ENCODE data around the gene TJP3.

The TJP3 gene

DNA sequence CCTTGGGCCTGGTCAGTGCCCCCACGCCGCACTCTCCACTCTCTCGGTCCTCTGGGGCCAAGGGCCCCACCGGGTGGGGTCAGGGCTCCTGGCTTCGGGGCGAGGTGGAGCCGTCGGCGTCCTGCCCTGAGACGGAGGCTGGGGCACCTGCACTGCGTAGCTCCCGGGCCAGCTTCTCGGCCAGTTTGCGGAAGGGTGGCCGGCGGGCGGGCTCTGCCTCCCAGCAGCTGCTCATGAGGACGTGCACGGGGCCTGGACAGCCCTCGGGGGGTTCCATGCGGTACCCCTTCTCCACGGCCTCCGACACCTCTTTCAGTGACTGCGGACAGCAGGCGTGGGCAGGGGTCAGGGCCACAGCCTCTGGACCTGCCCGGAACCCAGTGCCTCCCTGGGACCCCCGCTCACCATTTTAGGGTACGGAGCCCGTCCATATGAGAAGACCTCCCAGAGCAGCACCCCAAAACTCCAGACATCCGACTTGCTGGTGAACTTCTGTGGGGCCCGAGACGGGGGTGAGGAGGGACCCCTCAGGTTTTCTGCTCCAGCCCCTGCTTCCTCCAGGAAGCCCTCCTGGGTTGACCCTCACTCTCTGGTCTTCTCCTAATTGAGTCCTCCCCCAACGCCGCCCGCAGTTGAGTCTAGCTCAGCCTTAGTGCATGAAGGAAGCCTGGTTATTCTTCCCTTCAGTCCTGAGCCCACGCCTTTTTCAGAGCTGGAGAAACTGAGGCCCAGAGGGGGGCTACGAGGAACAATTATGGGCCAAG, 70.1 kb downstream of the TJP3 start:
- TF ChIP-seq, protein P1, sequence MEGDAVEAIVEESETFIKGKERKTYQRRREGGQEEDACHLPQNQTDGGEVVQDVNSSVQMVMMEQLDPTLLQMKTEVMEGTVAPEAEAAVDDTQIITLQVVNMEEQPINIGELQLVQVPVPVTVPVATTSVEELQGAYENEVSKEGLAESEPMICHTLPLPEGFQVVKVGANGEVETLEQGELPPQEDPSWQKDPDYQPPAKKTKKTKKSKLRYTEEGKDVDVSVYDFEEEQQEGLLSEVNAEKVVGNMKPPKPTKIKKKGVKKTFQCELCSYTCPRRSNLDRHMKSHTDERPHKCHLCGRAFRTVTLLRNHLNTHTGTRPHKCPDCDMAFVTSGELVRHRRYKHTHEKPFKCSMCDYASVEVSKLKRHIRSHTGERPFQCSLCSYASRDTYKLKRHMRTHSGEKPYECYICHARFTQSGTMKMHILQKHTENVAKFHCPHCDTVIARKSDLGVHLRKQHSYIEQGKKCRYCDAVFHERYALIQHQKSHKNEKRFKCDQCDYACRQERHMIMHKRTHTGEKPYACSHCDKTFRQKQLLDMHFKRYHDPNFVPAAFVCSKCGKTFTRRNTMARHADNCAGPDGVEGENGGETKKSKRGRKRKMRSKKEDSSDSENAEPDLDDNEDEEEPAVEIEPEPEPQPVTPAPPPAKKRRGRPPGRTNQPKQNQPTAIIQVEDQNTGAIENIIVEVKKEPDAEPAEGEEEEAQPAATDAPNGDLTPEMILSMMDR (IDR thresholded peaks at IDR 0.05; ENCODE audit: control extremely low read depth, extremely low read depth, low read depth, missing control alignments), result no peak
- CTCF ChIA-PET, result no interaction called here
- POLR2A ChIA-PET, result no interaction called here
- no peak for DNase-seq (ENCODE audit: extremely low spot score)

DNA sequence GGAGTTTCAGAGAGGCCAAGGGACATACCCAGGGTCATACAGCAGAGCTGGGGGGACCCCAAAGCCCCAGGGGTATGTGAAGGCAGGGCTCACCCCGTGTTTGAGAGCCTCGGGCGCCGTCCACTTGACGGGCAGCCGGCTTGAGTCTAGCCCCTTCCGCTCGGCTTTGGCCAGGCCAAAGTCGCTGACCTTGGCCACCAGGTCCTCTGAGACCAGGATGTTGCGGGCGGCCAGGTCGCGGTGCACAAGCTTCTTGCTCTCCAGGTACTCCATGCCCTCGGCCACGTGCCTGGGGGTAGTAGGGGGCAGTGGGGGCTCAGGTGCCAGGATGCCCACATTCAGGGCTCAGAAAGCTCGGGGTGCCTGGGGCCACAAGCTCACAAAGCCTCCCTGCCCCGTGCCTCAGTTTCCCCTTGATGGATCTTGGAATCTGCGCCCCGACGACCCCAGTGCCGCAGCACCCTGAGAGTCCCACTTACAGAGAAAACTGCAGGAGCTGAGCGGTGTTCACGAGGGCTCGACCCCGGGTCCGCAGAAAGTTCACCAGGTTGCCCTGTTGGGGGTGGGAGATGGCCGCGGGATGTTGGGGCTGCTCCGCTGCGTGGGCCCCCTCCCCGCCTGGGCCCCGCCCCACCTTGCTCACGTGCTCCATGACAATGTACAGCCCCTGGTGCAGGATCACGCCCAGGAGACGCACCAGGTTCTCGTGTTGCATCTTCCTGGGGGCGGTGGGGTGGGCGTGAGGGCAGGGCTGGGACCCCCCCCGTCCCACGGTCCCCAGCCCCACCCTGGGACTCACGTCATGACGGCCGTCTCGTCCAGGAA, 70.9 kb downstream of the TJP3 start:
- TF ChIP-seq, protein P1 (IDR thresholded peaks at IDR 0.05; ENCODE audit: control extremely low read depth, extremely low read depth, low read depth, missing control alignments), result no peak
- no peak for DNase-seq (ENCODE audit: extremely low spot score)
- ChIA-PET CTCF (interaction anchor here (0.9 to 1.0 kb wide), 2 partner anchors 10 to 42 kb away, joined by 3 read pairs; no protein-coding TSS in a partner anchor), POLR2A (interaction anchor here (0.6 kb wide), 1 partner anchor 669 kb away, joined by 3 read pairs; no protein-coding TSS in a partner anchor)

DNA sequence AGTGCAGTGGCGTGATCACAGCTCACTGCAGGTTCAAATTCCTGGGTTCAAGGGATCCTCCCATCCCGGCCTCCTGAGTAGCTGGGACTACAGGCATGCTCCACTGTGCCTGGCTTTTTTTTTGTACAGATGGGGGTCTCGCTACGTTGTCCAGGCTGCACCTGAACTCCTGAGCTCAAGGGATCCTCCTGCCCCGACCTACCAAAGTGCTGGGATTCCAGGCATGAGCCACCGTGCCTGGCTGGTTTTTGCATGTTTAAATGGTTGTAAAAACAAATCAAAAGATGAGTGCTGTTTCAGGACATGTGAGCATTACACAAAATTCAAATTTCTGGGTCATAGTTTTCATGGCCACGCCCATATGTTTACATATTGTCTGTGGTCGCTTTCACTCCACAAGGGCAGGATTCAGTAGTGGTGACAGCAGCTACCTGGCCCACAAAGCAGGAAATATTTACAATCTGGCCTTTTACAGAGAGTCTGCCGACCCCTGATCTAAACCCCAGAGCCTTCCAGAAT, 72.7 kb downstream of the TJP3 start:
- DNase-seq (ENCODE audit: extremely low spot score), result no peak
- ChIA-PET CTCF (interaction anchor here (1.2 kb wide), 1 partner anchor 41 kb away, joined by 3 read pairs; no protein-coding TSS in a partner anchor), POLR2A (no interaction called here)
- TF ChIP-seq, protein P1 (IDR thresholded peaks at IDR 0.05; ENCODE audit: control extremely low read depth, extremely low read depth, low read depth, missing control alignments), result no peak

DNA sequence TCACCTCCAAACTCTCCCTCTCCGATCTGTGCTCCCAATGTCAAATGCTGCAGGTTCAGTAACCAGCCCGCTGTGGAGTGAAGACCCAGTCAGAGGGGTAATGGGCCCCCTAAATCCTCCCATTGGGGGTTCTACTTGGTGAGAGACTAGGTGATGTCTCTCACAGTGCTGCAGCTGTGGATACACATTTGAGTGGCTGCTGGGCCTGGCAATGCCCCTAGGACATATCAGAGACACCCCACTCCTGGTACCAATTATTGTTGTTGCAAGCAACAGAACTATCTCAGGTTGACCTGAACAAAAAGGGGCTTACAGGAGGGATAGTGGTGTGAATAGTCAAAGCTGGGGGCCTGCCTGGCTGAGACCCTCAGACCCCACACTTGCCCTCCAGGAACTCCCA, 73.4 kb downstream of the TJP3 start:
- CTCF ChIA-PET, result interaction anchor here (1.2 kb wide), 1 partner anchor 40 kb away, joined by 3 read pairs; no protein-coding TSS in a partner anchor
- POLR2A ChIA-PET, result no interaction called here
- TF ChIP-seq, protein P1 (IDR thresholded peaks at IDR 0.05; ENCODE audit: control extremely low read depth, extremely low read depth, low read depth, missing control alignments), result no peak

DNA sequence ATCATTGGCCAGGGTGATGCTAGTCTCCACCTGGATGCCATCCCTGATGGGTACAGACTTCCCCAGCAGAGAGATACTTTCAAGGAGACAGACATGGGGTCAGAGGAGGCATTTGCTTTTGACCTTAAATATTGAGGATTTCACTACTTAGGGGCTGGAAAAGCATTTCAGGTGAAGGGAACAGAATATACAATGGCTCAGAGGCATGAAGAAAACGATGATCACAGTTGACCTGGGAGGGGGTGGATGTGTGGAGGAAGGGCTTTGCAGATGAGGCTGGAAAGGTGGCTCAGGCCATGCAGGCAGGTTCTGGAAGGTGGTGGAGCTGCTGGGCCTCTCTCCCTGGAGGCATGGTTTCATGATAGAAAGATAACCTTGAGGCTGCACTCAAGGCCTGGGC, 74.1 kb downstream of the TJP3 start:
- POLR2A ChIA-PET, result no interaction called here
- CTCF ChIA-PET, result interaction anchor here (1.2 kb wide), 1 partner anchor 39 kb away, joined by 3 read pairs; no protein-coding TSS in a partner anchor
- TF ChIP-seq, protein P1 (IDR thresholded peaks at IDR 0.05; ENCODE audit: control extremely low read depth, extremely low read depth, low read depth, missing control alignments), result no peak
- DNase-seq (ENCODE audit: extremely low spot score), result no peak

More for the DNA sequence above, 73.4 kb downstream of the TJP3 start:
- DNase-seq (ENCODE audit: extremely low spot score), result no peak

DNA sequence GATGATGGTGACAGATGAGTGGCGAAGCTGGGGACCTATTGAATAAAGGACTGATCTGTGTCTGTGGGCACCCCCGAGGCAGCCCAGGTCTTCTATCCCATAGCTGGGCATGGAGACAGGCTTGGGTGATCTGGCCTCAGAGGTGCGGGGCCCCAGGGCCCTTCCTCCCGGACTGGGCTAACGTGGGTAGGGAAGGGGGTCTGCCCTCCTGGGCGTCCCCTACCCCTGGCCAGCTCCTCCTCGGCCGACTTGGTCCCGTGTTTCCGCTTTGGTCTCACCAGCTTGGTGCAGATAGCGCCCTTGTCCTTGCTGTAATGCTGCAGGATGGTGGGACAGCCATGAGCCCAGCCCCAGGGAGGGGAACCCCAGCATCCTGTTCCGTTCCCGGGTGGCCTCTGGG, 74.7 kb downstream of the TJP3 start:
- ChIA-PET CTCF (interaction anchor here (1.0 to 1.5 kb wide), 2 partner anchors 20 to 39 kb away, joined by 3 to 4 read pairs; partner anchors contain the start of gene MRPL54), POLR2A (no interaction called here)
- no peak for DNase-seq (ENCODE audit: extremely low spot score)
- TF ChIP-seq, protein P1 (IDR thresholded peaks at IDR 0.05; ENCODE audit: control extremely low read depth, extremely low read depth, low read depth, missing control alignments), result no peak
